HG02943 (cell line): Measurements from ENCODE around the gene RAB4B.
"Not testable (repeated sequence)": the region's sequence is repeated elsewhere in the genome, so short reads cannot be mapped to it uniquely, and the experiment has no call there.

Experiments used
- ATAC-seq: cut with Tn5 transposase; IDR thresholded peaks from one replicate; pipeline ENCODE4 v1.9.1; 2021; ENCODE audit warnings: mild to moderate bottlenecking, low read depth, moderate library complexity; ENCODE audit not compliant: unreplicated experiment

Gene RAB4B

GRCh38 chr19:40776932-40777644, 959 bp upstream of the RAB4B start:
- ATAC-seq: peak; percentile 64

- ATAC-seq: no peak
These were observed 456 bp upstream of the RAB4B start for GRCh38 chr19:40777645-40777936.

GRCh38 chr19:40778706-40779284, 748 bp downstream of the RAB4B start:
- no peak for ATAC-seq

- ATAC-seq: no peak
These were observed 2.5 kb downstream of the RAB4B start for GRCh38 chr19:40780582-40780981.

- no peak for ATAC-seq
These were observed 3.1 kb downstream of the RAB4B start for GRCh38 chr19:40781140-40781539.

- no peak for ATAC-seq
These were observed 5.7 kb downstream of the RAB4B start for GRCh38 chr19:40783711-40784110.

- not testable (repeated sequence) for ATAC-seq
These were observed 6.1 kb downstream of the RAB4B start for GRCh38 chr19:40784146-40784545.

- ATAC-seq: no peak
These were observed 7.5 kb downstream of the RAB4B start for GRCh38 chr19:40785526-40785925.

GRCh38 chr19:40786060-40787037, 8.3 kb downstream of the RAB4B start:
- ATAC-seq: no peak

- ATAC-seq: no peak
These were observed 13.3 kb downstream of the RAB4B start for GRCh38 chr19:40791349-40791748.

GRCh38 chr19:40791996-40792395, 13.9 kb downstream of the RAB4B start:
- ATAC-seq: no peak

GRCh38 chr19:40797166-40797962, 19.3 kb downstream of the RAB4B start:
- ATAC-seq: no peak

GRCh38 chr19:40797963-40798682, 20.1 kb downstream of the RAB4B start:
- ATAC-seq: peak; percentile 41

GRCh38 chr19:40798683-40799557, 20.9 kb downstream of the RAB4B start, which contains the start of gene EGLN2:
Gene EGLN2, plus strand, starts transcription at chr19:40799191. Its CDS starts 1,382 bp downstream, at chr19:40800573.
- ATAC-seq: peak; percentile 77

- ATAC-seq: peak; percentile 9
These were observed 21.7 kb downstream of the RAB4B start for GRCh38 chr19:40799558-40800338.

- ATAC-seq: no peak
These were observed 22.4 kb downstream of the RAB4B start for GRCh38 chr19:40800339-40800996.

- no peak for ATAC-seq
These were observed 22.9 kb downstream of the RAB4B start for GRCh38 chr19:40800997-40801377.
